GM18873 (cell line): Measurements from ENCODE around the gene SSBP3.
"Not testable (repeated sequence)": the region's sequence is repeated elsewhere in the genome, so short reads cannot be mapped to it uniquely, and the experiment has no call there.

Experiments used
- ATAC-seq: cut with Tn5 transposase; IDR thresholded peaks from one replicate; pipeline ENCODE4 v1.9.1; 2021; ENCODE audit warnings: mild to moderate bottlenecking, moderate library complexity, moderate number of reproducible peaks; ENCODE audit not compliant: unreplicated experiment, low FRiP score

Gene SSBP3

GRCh38 chr1:54212872-54213271 is 193.3 kb downstream of the SSBP3 start:
- ATAC-seq = no peak

- ATAC-seq = not testable (repeated sequence)
Observed at GRCh38 chr1:54207896-54208295, 198.3 kb downstream of the SSBP3 start.

- no peak for ATAC-seq
Observed at GRCh38 chr1:54207287-54207686, 198.9 kb downstream of the SSBP3 start.

GRCh38 chr1:54204199-54204598 is 202.0 kb downstream of the SSBP3 start:
- no peak for ATAC-seq

GRCh38 chr1:54200519-54200997 is 205.6 kb downstream of the SSBP3 start:
- ATAC-seq = no peak

GRCh38 chr1:54199765-54200518 is 206.3 kb downstream of the SSBP3 start, which contains the start of the genes CYB5RL and MRPL37:
Gene CYB5RL (minus strand): TSS chr1:54200030. CDS start chr1:54195616, 4,414 bp downstream.
Gene MRPL37 (plus strand): TSS chr1:54200167. CDS start chr1:54200244, 77 bp downstream.
- ATAC-seq = peak; percentile 94

GRCh38 chr1:54199151-54199764 is 206.9 kb downstream of the SSBP3 start:
- no peak for ATAC-seq

GRCh38 chr1:54193453-54193852 is 212.7 kb downstream of the SSBP3 start:
- ATAC-seq = no peak

GRCh38 chr1:54191525-54191924 is 214.7 kb downstream of the SSBP3 start:
- no peak for ATAC-seq

GRCh38 chr1:54190526-54190925 is 215.7 kb downstream of the SSBP3 start:
- ATAC-seq = no peak

GRCh38 chr1:54188291-54188690 is 217.9 kb downstream of the SSBP3 start:
- no peak for ATAC-seq

GRCh38 chr1:54186056-54186455 is 220.1 kb downstream of the SSBP3 start:
- no peak for ATAC-seq

GRCh38 chr1:54180701-54181360 is 225.4 kb downstream of the SSBP3 start:
- no peak for ATAC-seq

- ATAC-seq = no peak
Observed at GRCh38 chr1:54178296-54179070, 227.7 kb downstream of the SSBP3 start.

- ATAC-seq = no peak
Observed at GRCh38 chr1:54177726-54178125, 228.5 kb downstream of the SSBP3 start.

GRCh38 chr1:54176621-54177327 is 229.4 kb downstream of the SSBP3 start:
- no peak for ATAC-seq
